Measurements from ENCODE around the gene ARHGAP1.
"Not testable (repeated sequence)": the region's sequence is repeated elsewhere in the genome, so short reads cannot be mapped to it uniquely, and the experiment has no call there.

Gene ARHGAP1

GRCh38 chr11:46723359-46723680, 22.9 kb upstream of the ARHGAP1 start:
- DNase-seq (ENCODE audit: low read depth, low spot score) = no peak

DNA sequence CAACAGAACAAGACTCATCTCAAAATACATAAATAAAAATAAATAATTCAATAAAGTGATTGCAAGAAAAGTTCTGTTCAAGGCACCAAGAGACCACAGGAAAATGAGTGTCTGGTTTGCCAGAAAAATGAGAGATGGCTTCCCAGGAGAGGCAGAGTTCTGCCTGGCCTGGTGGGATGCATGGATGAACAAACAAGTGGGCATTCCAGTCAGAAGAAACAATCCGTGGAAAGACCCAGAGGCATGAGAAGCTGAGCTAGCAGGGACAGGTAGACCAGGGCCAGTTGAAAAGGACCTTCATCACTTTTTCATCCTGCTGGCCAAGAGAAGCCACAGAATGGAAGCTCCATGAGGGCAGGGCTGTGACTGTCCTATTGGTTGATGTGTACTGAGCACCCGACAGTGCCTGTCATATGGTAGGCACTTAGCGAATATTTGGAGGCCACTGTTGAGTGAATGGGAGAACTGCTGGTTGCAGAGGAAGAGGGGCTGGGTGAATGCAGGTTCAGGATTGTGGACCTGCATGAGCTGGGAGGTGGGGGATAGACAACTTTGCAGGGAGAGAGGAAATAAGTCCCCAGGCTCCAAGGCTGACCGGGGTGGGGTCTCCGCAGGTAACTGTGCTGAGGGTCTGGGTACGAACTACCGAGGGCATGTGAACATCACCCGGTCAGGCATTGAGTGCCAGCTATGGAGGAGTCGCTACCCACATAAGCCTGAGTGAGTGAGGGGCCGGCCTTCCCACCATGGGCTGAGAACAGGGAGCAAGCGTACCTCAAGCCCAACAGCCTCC, 22.3 kb upstream of the ARHGAP1 start:
- no peak for DNase-seq (ENCODE audit: low read depth, low spot score)

GRCh38 chr11:46721286-46721685, 20.9 kb upstream of the ARHGAP1 start:
- no peak for DNase-seq (ENCODE audit: low read depth, low spot score)

DNA sequence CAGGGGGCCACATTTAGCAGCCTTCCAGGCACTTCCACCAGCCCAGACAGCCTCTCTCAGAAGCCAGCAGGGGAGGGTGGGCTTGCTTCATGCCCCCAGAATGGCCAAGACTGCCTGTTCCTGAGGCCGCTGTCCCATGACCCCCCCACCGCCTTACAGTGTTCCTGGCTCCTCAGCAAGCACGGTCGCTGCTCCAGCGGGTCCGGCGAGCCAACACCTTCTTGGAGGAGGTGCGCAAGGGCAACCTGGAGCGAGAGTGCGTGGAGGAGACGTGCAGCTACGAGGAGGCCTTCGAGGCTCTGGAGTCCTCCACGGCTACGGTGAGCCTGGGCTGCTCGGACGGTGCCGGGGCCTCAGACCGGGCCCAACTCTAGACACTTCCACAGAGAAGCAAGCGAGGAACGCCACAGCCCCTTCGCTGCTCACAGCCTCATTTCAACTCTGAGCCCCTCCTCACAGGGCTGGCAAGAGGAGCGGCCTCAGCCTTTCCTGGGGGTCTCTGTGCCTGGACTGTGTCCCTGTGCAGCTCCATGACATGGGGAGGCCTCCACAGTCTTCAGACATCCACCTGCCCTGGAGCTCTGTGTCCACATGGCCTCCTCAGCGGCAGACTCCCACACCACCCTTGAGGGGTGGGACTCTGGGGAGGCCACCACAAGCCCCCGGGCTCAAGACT, 19.3 kb upstream of the ARHGAP1 start:
- DNase-seq (ENCODE audit: low read depth, low spot score) = no peak

DNA sequence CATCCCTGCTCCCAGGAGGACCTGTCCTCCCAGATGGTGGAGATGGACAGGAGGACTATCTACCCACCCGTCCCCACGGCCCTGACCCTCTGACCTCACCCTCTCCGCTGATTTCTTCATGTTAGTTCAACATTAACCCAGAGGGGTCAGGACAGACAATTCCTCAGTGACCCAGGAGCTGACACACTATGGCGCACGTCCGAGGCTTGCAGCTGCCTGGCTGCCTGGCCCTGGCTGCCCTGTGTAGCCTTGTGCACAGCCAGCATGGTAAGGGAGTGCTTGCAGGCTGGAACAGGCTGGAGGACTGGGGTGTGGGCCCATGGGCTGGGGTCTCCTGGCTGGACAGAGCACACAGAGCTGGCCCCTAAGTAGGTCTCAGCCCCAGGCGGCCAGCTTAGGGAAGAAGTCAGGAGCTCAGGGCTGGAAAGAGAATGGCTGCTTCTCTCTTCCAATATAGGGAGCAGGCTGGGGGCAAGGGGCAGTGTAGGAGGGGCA, 18.7 kb upstream of the ARHGAP1 start, which contains the start of gene F2:
Gene F2 (plus strand): TSS at position 166 of the 495 bp plus-strand sequence. CDS start 23 bp downstream, at position 189.
- no peak for DNase-seq (ENCODE audit: low read depth, low spot score)

DNA sequence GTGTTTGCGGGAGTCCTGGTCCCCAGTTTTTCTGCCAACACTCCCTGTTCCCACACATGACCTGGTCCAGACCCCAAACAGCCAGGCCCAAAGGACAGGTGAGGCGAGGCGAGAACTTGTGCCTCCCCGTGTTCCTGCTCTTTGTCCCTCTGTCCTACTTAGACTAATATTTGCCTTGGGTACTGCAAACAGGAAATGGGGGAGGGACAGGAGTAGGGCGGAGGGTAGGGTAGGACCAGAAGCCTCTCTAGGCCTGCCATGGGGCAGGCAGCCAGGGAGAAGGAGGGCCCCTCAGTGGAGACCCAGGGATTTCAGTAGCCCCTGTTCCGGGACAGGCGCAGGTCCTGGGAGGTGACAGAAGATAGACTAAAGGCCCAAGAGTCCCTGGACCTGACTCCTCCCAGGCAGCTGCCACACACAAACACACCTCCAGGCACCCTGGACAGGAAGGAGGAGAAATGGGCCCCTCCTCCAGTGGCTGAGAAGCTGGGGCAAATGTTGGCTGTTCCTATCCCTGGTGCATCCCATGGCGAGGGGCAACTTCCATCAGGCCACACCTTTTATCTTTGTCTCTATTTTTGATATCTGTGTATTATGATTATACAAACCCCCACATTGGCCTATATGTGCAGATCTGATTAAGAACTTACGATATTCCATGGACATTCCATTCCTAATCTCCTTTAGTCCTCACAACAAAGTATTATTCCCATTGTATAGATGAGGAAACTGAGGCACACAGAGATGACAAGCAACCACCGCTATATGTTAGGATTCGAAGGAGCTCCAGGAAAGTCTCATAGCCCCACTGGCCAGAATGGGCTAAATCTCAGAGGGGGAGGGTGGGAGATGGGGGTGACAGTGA, 18.0 kb upstream of the ARHGAP1 start:
- no peak for DNase-seq (ENCODE audit: low read depth, low spot score)

DNA sequence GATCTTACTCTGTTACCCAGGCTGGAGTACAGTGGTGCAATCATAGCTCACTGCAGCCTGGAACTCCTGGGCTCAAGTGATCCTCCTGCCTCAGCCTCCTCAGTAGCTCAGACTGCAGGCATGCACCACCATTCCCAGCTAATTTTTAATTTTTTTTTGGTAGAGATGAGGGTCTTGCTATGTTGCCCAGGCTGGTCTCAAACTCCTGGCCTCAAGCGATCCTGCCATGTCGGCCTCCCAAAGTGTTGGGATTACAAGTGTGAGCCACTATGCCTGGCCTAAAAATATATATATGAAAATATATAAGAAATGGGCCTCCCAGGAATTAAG, 17.4 kb upstream of the ARHGAP1 start:
- not testable (repeated sequence) for DNase-seq (ENCODE audit: low read depth, low spot score)

DNA sequence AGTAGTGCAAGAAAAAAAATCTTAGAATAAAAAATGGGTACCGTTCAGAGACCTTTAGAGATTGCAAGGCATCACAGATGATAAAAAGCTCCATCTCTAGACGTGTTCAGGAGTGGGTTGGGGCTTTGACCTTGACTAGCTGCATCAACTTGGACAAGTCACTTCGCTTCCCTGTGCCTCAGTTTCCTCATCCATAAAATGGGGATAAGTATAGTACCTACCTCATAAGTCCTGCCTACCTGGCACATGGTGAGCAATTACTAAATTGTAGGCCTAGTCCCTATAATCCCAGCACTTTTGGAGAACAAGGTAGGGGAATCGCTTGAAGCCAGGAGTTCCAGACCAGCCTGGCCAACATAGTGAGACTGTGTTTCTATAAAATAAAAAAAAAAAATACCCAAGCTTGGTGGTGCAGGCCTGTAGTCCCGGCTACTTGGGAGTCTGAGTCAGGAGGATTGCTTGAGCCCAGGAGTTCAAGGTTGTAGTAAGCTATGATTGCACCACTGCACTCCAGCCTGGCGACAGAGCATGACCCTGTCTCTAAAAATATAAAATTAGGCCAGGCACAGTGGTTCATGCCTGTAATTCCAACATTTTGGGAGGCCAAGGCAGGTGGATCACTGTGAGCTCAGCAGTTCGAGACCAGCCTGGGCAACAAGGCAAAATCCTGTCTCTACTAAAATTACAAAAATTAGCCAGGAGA, 12.6 kb upstream of the ARHGAP1 start:
- DNase-seq (ENCODE audit: low read depth, low spot score) = no peak

- DNase-seq (ENCODE audit: low read depth, low spot score) = no peak
These were observed 10.9 kb upstream of the ARHGAP1 start for GRCh38 chr11:46711303-46711702.

GRCh38 chr11:46710821-46711269, 10.4 kb upstream of the ARHGAP1 start:
- no peak for DNase-seq (ENCODE audit: low read depth, low spot score)

DNA sequence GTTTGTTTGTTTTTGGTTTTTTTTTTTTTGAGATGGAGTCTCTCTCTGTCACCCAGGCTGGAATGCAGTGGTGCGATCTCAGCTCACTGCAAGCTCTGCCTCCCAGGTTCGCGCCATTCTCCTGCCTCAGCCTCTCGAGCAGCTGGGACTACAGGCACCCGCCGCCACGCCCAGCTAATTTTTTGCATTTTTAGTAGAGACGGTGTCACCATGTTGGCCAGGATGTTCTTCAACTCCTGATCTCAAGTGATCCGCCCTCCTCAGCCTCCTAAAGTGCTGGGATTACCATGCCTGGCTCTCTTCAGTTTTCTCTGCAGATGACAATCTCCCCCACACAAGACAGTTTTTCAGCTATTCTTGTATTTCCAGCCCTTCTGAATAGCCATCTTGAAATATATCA, 8.9 kb upstream of the ARHGAP1 start:
- not testable (repeated sequence) for DNase-seq (ENCODE audit: low read depth, low spot score)

GRCh38 chr11:46706886-46707285, 6.5 kb upstream of the ARHGAP1 start:
- no peak for DNase-seq (ENCODE audit: low read depth, low spot score)

DNA sequence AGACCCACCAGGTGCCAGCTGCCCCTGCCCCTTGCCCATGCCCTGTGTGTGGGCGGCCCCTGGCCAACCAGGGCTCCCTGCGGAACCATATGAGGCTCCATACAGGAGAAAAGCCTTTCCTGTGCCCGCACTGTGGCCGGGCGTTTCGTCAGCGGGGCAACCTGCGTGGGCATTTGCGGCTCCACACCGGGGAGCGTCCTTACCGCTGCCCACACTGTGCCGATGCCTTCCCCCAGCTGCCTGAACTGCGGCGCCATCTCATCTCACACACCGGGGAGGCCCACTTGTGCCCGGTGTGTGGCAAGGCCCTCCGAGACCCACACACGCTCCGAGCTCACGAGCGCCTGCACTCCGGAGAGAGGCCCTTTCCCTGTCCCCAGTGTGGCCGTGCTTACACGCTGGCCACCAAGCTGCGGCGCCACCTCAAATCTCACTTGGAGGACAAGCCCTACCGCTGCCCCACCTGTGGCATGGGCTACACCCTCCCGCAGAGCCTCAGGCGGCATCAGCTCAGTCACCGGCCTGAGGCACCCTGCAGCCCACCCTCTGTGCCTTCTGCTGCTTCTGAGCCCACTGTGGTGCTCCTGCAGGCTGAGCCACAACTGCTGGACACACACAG, 4.8 kb upstream of the ARHGAP1 start:
- no peak for DNase-seq (ENCODE audit: low read depth, low spot score)

DNA sequence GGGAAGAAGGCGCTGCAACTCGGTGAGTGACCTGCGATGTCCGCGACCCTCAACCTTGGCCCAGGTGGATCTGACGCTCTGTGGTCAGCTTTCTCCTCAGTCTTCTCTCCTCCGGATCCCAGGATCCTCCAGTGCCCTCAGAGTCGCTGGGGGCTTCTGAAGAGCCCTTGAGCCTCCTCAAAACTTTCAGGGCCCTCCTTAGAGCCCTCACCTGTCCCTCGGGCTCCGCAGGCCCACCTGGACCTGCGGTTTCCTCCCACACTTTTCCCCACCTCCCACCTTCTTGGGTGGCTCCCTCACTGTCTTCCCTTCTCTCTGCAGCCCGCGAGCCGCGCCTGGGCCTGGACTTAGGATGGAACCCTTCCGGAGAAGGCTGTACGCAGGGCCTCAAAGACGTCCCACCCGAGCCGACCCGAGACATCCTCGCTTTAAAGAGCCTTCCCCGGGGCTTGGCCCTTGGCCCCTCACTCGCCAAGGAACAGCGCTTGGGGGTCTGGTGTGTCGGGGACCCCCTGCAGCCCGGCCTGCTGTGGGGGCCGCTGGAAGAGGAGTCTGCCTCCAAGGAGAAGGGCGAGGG, 747 bp upstream of the ARHGAP1 start:
- no peak for DNase-seq (ENCODE audit: low read depth, low spot score)

GRCh38 chr11:46698597-46698996, 1.8 kb downstream of the ARHGAP1 start:
- DNase-seq (ENCODE audit: low read depth, low spot score) = no peak

- no peak for DNase-seq (ENCODE audit: low read depth, low spot score)
These were observed 2.7 kb downstream of the ARHGAP1 start for GRCh38 chr11:46697723-46698122.

DNA sequence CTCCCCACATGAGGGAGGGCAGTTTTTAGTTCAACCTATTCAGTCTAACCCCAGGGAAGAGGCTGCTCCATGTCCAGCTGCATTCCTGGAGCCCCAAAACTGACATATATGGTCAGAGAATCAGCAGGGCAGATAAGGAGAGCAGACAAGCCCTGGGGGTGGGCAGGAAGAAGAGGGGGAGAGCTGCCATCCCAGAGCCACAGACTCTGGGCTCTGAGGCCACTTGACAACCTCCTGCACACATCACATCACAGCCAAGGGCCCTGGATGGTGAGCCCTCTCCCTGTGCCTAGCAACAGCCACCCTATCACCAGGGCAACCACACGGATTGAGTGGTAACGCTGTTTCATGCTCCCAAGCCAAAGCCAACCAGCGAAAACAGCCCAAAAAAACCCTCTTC, 3.1 kb downstream of the ARHGAP1 start:
- DNase-seq (ENCODE audit: low read depth, low spot score) = no peak

DNA sequence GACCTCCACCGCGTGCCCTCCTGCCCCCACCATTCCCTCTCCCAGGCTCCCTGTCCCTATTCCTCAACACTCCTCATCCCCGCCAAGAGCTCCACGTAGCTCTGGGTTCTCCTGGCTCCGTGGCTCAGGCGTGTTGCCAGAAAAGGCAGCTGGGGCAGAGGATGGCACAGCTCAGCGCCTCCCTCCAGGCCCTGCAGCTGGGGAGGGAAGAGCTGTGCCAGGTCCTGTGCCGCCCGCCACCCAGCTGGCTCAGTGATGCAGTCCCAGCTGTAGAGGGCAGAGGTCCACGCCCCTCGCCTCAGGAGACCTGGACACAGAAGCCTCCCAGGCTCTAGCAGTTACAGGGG, 4.2 kb downstream of the ARHGAP1 start:
- no peak for DNase-seq (ENCODE audit: low read depth, low spot score)

- DNase-seq (ENCODE audit: low read depth, low spot score) = no peak
These were observed 4.8 kb downstream of the ARHGAP1 start for GRCh38 chr11:46695345-46696211.

DNA sequence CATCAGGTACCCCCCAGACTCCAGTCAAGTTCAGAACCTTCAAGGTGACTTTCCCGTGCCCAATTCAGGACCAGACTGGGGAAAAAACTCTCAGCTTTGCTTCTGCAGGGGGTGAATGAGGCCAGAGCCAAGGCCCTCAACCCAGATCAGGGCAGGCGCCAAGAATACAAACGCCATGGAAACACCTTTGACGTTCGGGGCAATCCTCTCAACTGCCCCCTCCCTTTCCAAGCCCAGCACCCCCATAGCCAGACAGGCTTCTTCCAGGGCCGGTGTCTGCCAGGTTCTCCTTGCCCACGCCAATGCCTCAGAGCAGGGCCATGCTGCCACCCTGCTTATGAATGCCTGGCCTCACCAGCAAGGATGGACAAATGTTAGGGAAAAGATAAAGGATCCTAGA, 5.8 kb downstream of the ARHGAP1 start:
- DNase-seq (ENCODE audit: low read depth, low spot score) = no peak
